ENCODE data around the gene TACR1. TPM values are rescaled to one million over a fixed set of nuclear protein-coding genes. Genes with fewer than 3 reads are reported as not detected.

Gene TACR1
- total and polyA plus RNA-seq, 7 experiments from 2014 or later = 0.24 TPM; not detected in 6

- intact Hi-C loops (cut with micrococcal nuclease) = no loop called here
Measured at GRCh38 chr2:75007819-75008218, 191.5 kb downstream of the TACR1 start.

GRCh38 chr2:75007061-75007460 is 192.3 kb downstream of the TACR1 start:
- no peak for ATAC-seq
- intact Hi-C loops (cut with micrococcal nuclease) = no loop called here
- Mint-ChIP-seq H3K27me3 (no peaks in the 10 kb centered on the region), H3K4me3 (no peak overlapping the region), H3K36me3 (peaks cover 0 to 36% (median 35%) of the 10 kb centered on the region in 5 donors), H3K9me3 (peaks cover 0 to 2% (median 0%) of the 10 kb centered on the region in 11 donors), H3K27ac (no peak overlapping the region), H3K4me1 (no peaks in the 10 kb centered on the region)
- DNase-seq = no peak
- H3K36me3 ChIP-seq (ENCODE audit: control insufficient read depth in 2 of 3, insufficient read depth in 3 of 3, low read length in 3 of 3) = no peaks in the 10 kb centered on the region
- H3K27ac ChIP-seq (ENCODE audit: low read depth, low read length) = no peak overlapping the region
- ChIA-PET CTCF (interaction anchor here (1.0 kb wide), 1 partner anchor 12 kb away, joined by 3 read pairs; no protein-coding TSS in a partner anchor), POLR2A (no interaction called here)
- no peaks in the 10 kb centered on the region for H3K4me1 ChIP-seq (ENCODE audit: control insufficient read depth in 2 of 2, insufficient read depth in 2 of 2, low read length in 2 of 2)
- H3K27me3 ChIP-seq (ENCODE audit: control insufficient read depth in 2 of 2, insufficient read depth in 2 of 2, low read length in 2 of 2) = no peaks in the 10 kb centered on the region
- no peaks in the 10 kb centered on the region for H3K9me3 ChIP-seq (ENCODE audit: control insufficient read depth in 2 of 3, low read length in 3 of 3)
- no peak overlapping the region for H3K4me3 ChIP-seq (ENCODE audit: low read length)

More at GRCh38 chr2:75007819-75008218, 191.5 kb downstream of the TACR1 start:
- H3K4me3 Mint-ChIP-seq = no peak overlapping the region
- ChIA-PET POLR2A (no interaction called here), CTCF (interaction anchor here (1.0 kb wide), 1 partner anchor 11 kb away, joined by 3 read pairs; no protein-coding TSS in a partner anchor)
- H3K4me1 ChIP-seq (ENCODE audit: control insufficient read depth in 2 of 2, insufficient read depth in 2 of 2, low read length in 2 of 2) = no peaks in the 10 kb centered on the region
- ATAC-seq (no peak), DNase-seq (no peak)
- H3K4me3 ChIP-seq (ENCODE audit: low read length) = no peak overlapping the region
- H3K27ac Mint-ChIP-seq = no peak overlapping the region
- no peaks in the 10 kb centered on the region for H3K9me3 ChIP-seq (ENCODE audit: control insufficient read depth in 2 of 3, low read length in 3 of 3)
- no peaks in the 10 kb centered on the region for H3K36me3 ChIP-seq (ENCODE audit: control insufficient read depth in 2 of 3, insufficient read depth in 3 of 3, low read length in 3 of 3)
- no peaks in the 10 kb centered on the region for H3K27me3 ChIP-seq (ENCODE audit: control insufficient read depth in 2 of 2, insufficient read depth in 2 of 2, low read length in 2 of 2)
- no peaks in the 10 kb centered on the region for H3K4me1 Mint-ChIP-seq
- H3K27me3 Mint-ChIP-seq = no peaks in the 10 kb centered on the region
- peaks cover 0 to 6% (median 0%) of the 10 kb centered on the region in 11 donors for H3K9me3 Mint-ChIP-seq
- H3K36me3 Mint-ChIP-seq = peaks cover 0 to 43% (median 41%) of the 10 kb centered on the region in 5 donors
- H3K27ac ChIP-seq (ENCODE audit: low read depth, low read length) = no peak overlapping the region

- no peak overlapping the region for H3K4me3 Mint-ChIP-seq
- no peaks in the 10 kb centered on the region for H3K27me3 ChIP-seq (ENCODE audit: control insufficient read depth in 2 of 2, insufficient read depth in 2 of 2, low read length in 2 of 2)
- no peaks in the 10 kb centered on the region for H3K4me1 Mint-ChIP-seq
- H3K27me3 Mint-ChIP-seq = no peaks in the 10 kb centered on the region
- no peak overlapping the region for H3K4me3 ChIP-seq (ENCODE audit: low read length)
- H3K4me1 ChIP-seq (ENCODE audit: control insufficient read depth in 2 of 2, insufficient read depth in 2 of 2, low read length in 2 of 2) = no peaks in the 10 kb centered on the region
- no peak overlapping the region for H3K27ac Mint-ChIP-seq
- ChIA-PET CTCF (no interaction called here), POLR2A (no interaction called here)
- no peaks in the 10 kb centered on the region for H3K36me3 ChIP-seq (ENCODE audit: control insufficient read depth in 2 of 3, insufficient read depth in 3 of 3, low read length in 3 of 3)
- H3K27ac ChIP-seq (ENCODE audit: low read depth, low read length) = no peak overlapping the region
- peaks cover 0 to 2% (median 0%) of the 10 kb centered on the region in 11 donors for H3K9me3 Mint-ChIP-seq
- H3K9me3 ChIP-seq (ENCODE audit: control insufficient read depth in 2 of 3, low read length in 3 of 3) = no peaks in the 10 kb centered on the region
- DNase-seq (no peak), ATAC-seq (no peak)
- intact Hi-C loops (cut with micrococcal nuclease) = no loop called here
- H3K36me3 Mint-ChIP-seq = peaks cover 0 to 36% (median 34%) of the 10 kb centered on the region in 5 donors
Measured at GRCh38 chr2:75006041-75006440, 193.3 kb downstream of the TACR1 start.

GRCh38 chr2:75003773-75004172 is 195.5 kb downstream of the TACR1 start:
- ChIA-PET POLR2A (interaction anchor here (0.7 kb wide), 1 partner anchor 1893 kb away, joined by 3 read pairs; no protein-coding TSS in a partner anchor), CTCF (interaction anchor here (0.6 kb wide), 1 partner anchor 316 kb away, joined by 3 read pairs; no protein-coding TSS in a partner anchor)
- peaks cover 0 to 3% (median 0%) of the 10 kb centered on the region in 11 donors for H3K9me3 Mint-ChIP-seq
- H3K4me3 ChIP-seq (ENCODE audit: low read length) = no peak overlapping the region
- H3K4me1 ChIP-seq (ENCODE audit: control insufficient read depth in 2 of 2, insufficient read depth in 2 of 2, low read length in 2 of 2) = no peaks in the 10 kb centered on the region
- H3K9me3 ChIP-seq (ENCODE audit: control insufficient read depth in 2 of 3, low read length in 3 of 3) = no peaks in the 10 kb centered on the region
- H3K4me3 Mint-ChIP-seq = no peak overlapping the region
- H3K4me1 Mint-ChIP-seq = peaks cover 0 to 2% (median 0%) of the 10 kb centered on the region in 7 donors
- no peak overlapping the region for H3K27ac ChIP-seq (ENCODE audit: low read depth, low read length)
- no peak overlapping the region for H3K27ac Mint-ChIP-seq
- H3K36me3 ChIP-seq (ENCODE audit: control insufficient read depth in 2 of 3, insufficient read depth in 3 of 3, low read length in 3 of 3) = no peaks in the 10 kb centered on the region
- no peak for ATAC-seq
- intact Hi-C loops (cut with micrococcal nuclease) = no loop called here
- peaks cover 0 to 39% (median 30%) of the 10 kb centered on the region in 5 donors for H3K36me3 Mint-ChIP-seq
- no peaks in the 10 kb centered on the region for H3K27me3 ChIP-seq (ENCODE audit: control insufficient read depth in 2 of 2, insufficient read depth in 2 of 2, low read length in 2 of 2)
- H3K27me3 Mint-ChIP-seq = no peaks in the 10 kb centered on the region
- DNase-seq = no peak

- no peak overlapping the region for H3K27ac Mint-ChIP-seq
- H3K27ac ChIP-seq (ENCODE audit: low read depth, low read length) = no peak overlapping the region
- intact Hi-C loops (cut with micrococcal nuclease) = no loop called here
- ATAC-seq = no peak
- no peaks in the 10 kb centered on the region for H3K4me1 ChIP-seq (ENCODE audit: control insufficient read depth in 2 of 2, insufficient read depth in 2 of 2, low read length in 2 of 2)
- no peak overlapping the region for H3K4me3 Mint-ChIP-seq
- no peaks in the 10 kb centered on the region for H3K9me3 ChIP-seq (ENCODE audit: control insufficient read depth in 2 of 3, low read length in 3 of 3)
- peaks cover 0 to 2% (median 0%) of the 10 kb centered on the region in 7 donors for H3K4me1 Mint-ChIP-seq
- no peaks in the 10 kb centered on the region for H3K36me3 ChIP-seq (ENCODE audit: control insufficient read depth in 2 of 3, insufficient read depth in 3 of 3, low read length in 3 of 3)
- peaks cover 0 to 3% (median 0%) of the 10 kb centered on the region in 11 donors for H3K9me3 Mint-ChIP-seq
- DNase-seq = no peak
- H3K36me3 Mint-ChIP-seq = peaks cover 0 to 35% (median 30%) of the 10 kb centered on the region in 5 donors
- H3K27me3 Mint-ChIP-seq = no peaks in the 10 kb centered on the region
- CTCF ChIA-PET = interaction anchor here (0.6 kb wide), 1 partner anchor 315 kb away, joined by 3 read pairs; no protein-coding TSS in a partner anchor
- no peaks in the 10 kb centered on the region for H3K27me3 ChIP-seq (ENCODE audit: control insufficient read depth in 2 of 2, insufficient read depth in 2 of 2, low read length in 2 of 2)
- no peak overlapping the region for H3K4me3 ChIP-seq (ENCODE audit: low read length)
- POLR2A ChIA-PET = no interaction called here
Measured at GRCh38 chr2:75003276-75003675, 196.0 kb downstream of the TACR1 start.

- ChIA-PET POLR2A (no interaction called here), CTCF (no interaction called here)
- H3K36me3 Mint-ChIP-seq = peaks cover 0 to 37% (median 32%) of the 10 kb centered on the region in 5 donors
Measured at GRCh38 chr2:75002007-75002406, 197.3 kb downstream of the TACR1 start.

GRCh38 chr2:74999468-74999867 is 199.9 kb downstream of the TACR1 start:
- H3K27ac ChIP-seq (ENCODE audit: low read depth, low read length) = no peak overlapping the region
- no peaks in the 10 kb centered on the region for H3K36me3 ChIP-seq (ENCODE audit: control insufficient read depth in 2 of 3, insufficient read depth in 3 of 3, low read length in 3 of 3)
- no peaks in the 10 kb centered on the region for H3K4me1 ChIP-seq (ENCODE audit: control insufficient read depth in 2 of 2, insufficient read depth in 2 of 2, low read length in 2 of 2)
- no peak for ATAC-seq
- ChIA-PET CTCF (no interaction called here), POLR2A (no interaction called here)
- H3K9me3 ChIP-seq (ENCODE audit: control insufficient read depth in 2 of 3, low read length in 3 of 3) = no peaks in the 10 kb centered on the region
- Mint-ChIP-seq H3K4me1 (peaks cover 0 to 2% (median 0%) of the 10 kb centered on the region in 7 donors), H3K9me3 (peaks cover 0 to 5% (median 0%) of the 10 kb centered on the region in 11 donors), H3K27ac (no peak overlapping the region), H3K36me3 (peaks cover 0 to 35% (median 26%) of the 10 kb centered on the region in 5 donors), H3K27me3 (no peaks in the 10 kb centered on the region), H3K4me3 (no peak overlapping the region)
- DNase-seq = no peak
- no peak overlapping the region for H3K4me3 ChIP-seq (ENCODE audit: low read length)
- no peaks in the 10 kb centered on the region for H3K27me3 ChIP-seq (ENCODE audit: control insufficient read depth in 2 of 2, insufficient read depth in 2 of 2, low read length in 2 of 2)
- intact Hi-C loops (cut with micrococcal nuclease) = no loop called here

More at GRCh38 chr2:75002007-75002406, 197.3 kb downstream of the TACR1 start:
- peaks cover 0 to 2% (median 0%) of the 10 kb centered on the region in 7 donors for H3K4me1 Mint-ChIP-seq
- ATAC-seq (no peak), DNase-seq (no peak)
- H3K27me3 Mint-ChIP-seq = no peaks in the 10 kb centered on the region
- H3K27me3 ChIP-seq (ENCODE audit: control insufficient read depth in 2 of 2, insufficient read depth in 2 of 2, low read length in 2 of 2) = no peaks in the 10 kb centered on the region
- peaks cover 0 to 7% (median 0%) of the 10 kb centered on the region in 11 donors for H3K9me3 Mint-ChIP-seq
- H3K4me3 Mint-ChIP-seq = no peak overlapping the region
- intact Hi-C loops (cut with micrococcal nuclease) = no loop called here
- no peaks in the 10 kb centered on the region for H3K36me3 ChIP-seq (ENCODE audit: control insufficient read depth in 2 of 3, insufficient read depth in 3 of 3, low read length in 3 of 3)
- no peak overlapping the region for H3K4me3 ChIP-seq (ENCODE audit: low read length)
- no peak overlapping the region for H3K27ac Mint-ChIP-seq
- no peaks in the 10 kb centered on the region for H3K4me1 ChIP-seq (ENCODE audit: control insufficient read depth in 2 of 2, insufficient read depth in 2 of 2, low read length in 2 of 2)
- no peaks in the 10 kb centered on the region for H3K9me3 ChIP-seq (ENCODE audit: control insufficient read depth in 2 of 3, low read length in 3 of 3)
- no peak overlapping the region for H3K27ac ChIP-seq (ENCODE audit: low read depth, low read length)

Data from naive thymus-derived CD4-positive, alpha-beta T cell (primary cell).